Measurements from ENCODE around the gene TMPRSS6. TPM values are rescaled to one million over a fixed set of nuclear protein-coding genes. Genes with fewer than 3 reads are reported as not detected.

Gene TMPRSS6
- total RNA-seq, 1 experiment from 2014 or later, result 0.39 TPM

DNA sequence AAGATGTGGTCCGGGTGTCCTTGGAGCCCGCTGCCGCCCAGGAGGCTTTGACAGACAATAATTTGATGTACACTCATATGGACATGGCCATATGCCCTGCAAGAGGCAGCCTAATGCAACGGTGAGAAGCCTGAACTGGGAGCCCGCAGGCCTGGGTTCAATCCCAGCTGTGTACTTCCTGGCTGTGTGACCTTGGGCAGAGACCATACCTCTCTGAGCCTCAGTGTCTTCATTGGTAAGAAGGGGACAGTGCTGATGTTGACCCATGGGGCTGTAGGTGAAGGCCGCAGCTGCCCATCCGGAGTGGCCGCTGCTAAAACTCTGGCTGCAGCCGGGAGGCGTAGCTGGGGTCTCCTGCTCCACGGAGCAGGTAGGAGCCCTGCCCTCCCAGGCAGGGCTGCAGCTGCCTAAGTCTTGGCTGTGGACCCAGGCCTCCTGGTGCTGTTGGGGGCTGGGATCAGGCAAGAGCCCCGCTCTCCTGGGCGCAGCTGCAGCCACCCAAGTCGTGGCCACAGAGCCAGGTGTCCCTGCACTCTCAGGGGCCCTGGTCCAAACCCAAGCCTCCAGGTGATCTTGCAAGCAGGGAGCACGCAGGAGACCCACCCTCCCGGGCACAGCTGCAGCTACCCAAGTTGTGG, 31.3 kb upstream of the TMPRSS6 start:
- no peaks in the 10 kb centered on the region for H3K36me3 ChIP-seq (ENCODE audit: control insufficient read depth in 1 of 2, insufficient read depth in 2 of 2, low read length in 2 of 2)
- no peak for DNase-seq (ENCODE audit: low read depth, low spot score)
- no peaks in the 10 kb centered on the region for H4K20me1 ChIP-seq (ENCODE audit: insufficient read depth)
- H3K9me3 ChIP-seq (ENCODE audit: control insufficient read depth in 1 of 2, insufficient read depth in 1 of 2, low read depth in 1 of 2, low read length in 2 of 2), result no peaks in the 10 kb centered on the region
- no TSS peak for BruUV-seq (replicated peaks)
- TF ChIP-seq POLR2AphosphoS5 (IDR thresholded peaks at IDR 0.05; ENCODE audit: low read depth, low read length) (no peak), MAX (IDR thresholded peaks at IDR 0.05) (no peak), EGR1 (IDR thresholded peaks at IDR 0.05; ENCODE audit: low read depth) (no peak), YY1 (IDR thresholded peaks at IDR 0.05; ENCODE audit: extremely low read depth, insufficient replicate concordance, low read depth, low read length) (no peak), CBX3 (IDR thresholded peaks at IDR 0.05; ENCODE audit: low read depth) (no peak), ZNF274 (IDR thresholded peaks at IDR 0.05; ENCODE audit: low read depth, low read length) (no peak), SP1 (IDR thresholded peaks at IDR 0.05; ENCODE audit: low read depth) (no peak), ZFX (IDR thresholded peaks at IDR 0.05) (no peak), ELF1 (IDR thresholded peaks at IDR 0.05; ENCODE audit: borderline replicate concordance, low read depth) (no peak)
- TF ChIP-seq, protein P1, sequence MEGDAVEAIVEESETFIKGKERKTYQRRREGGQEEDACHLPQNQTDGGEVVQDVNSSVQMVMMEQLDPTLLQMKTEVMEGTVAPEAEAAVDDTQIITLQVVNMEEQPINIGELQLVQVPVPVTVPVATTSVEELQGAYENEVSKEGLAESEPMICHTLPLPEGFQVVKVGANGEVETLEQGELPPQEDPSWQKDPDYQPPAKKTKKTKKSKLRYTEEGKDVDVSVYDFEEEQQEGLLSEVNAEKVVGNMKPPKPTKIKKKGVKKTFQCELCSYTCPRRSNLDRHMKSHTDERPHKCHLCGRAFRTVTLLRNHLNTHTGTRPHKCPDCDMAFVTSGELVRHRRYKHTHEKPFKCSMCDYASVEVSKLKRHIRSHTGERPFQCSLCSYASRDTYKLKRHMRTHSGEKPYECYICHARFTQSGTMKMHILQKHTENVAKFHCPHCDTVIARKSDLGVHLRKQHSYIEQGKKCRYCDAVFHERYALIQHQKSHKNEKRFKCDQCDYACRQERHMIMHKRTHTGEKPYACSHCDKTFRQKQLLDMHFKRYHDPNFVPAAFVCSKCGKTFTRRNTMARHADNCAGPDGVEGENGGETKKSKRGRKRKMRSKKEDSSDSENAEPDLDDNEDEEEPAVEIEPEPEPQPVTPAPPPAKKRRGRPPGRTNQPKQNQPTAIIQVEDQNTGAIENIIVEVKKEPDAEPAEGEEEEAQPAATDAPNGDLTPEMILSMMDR (IDR thresholded peaks at IDR 0.05 in 2 of 3, conservative IDR thresholded peaks at IDR 0.05 in 1 of 3; ENCODE audit: borderline replicate concordance in 1 of 3, insufficient read depth in 1 of 3, low read depth in 2 of 3, low read length in 2 of 3), result no peak
- TF ChIP-seq, protein P2, sequence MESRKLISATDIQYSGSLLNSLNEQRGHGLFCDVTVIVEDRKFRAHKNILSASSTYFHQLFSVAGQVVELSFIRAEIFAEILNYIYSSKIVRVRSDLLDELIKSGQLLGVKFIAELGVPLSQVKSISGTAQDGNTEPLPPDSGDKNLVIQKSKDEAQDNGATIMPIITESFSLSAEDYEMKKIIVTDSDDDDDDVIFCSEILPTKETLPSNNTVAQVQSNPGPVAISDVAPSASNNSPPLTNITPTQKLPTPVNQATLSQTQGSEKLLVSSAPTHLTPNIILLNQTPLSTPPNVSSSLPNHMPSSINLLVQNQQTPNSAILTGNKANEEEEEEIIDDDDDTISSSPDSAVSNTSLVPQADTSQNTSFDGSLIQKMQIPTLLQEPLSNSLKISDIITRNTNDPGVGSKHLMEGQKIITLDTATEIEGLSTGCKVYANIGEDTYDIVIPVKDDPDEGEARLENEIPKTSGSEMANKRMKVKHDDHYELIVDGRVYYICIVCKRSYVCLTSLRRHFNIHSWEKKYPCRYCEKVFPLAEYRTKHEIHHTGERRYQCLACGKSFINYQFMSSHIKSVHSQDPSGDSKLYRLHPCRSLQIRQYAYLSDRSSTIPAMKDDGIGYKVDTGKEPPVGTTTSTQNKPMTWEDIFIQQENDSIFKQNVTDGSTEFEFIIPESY (IDR thresholded peaks at IDR 0.05; ENCODE audit: extremely low read depth, insufficient replicate concordance, low read length), result no peak
- H3K27ac ChIP-seq (ENCODE audit: low read depth, low read length), result no peak overlapping the region; the same call in 1 of the 2 replicates
- POLR2A ChIA-PET, result no interaction called here
- H3K27me3 ChIP-seq (ENCODE audit: insufficient read depth, low read length), result no peaks in the 10 kb centered on the region
- no peaks in the 10 kb centered on the region for H3K79me2 ChIP-seq (ENCODE audit: insufficient read depth, low read length)
- H3K4me2 ChIP-seq (ENCODE audit: low read length), result no peak overlapping the region
- CTCF ChIA-PET, result interaction anchor here (1.4 to 1.6 kb wide), 2 partner anchors 14 to 59 kb away, joined by 4 read pairs; no protein-coding TSS in a partner anchor
- H3K9ac ChIP-seq (ENCODE audit: low read length), result no peak overlapping the region
- intact Hi-C loops (cut with micrococcal nuclease), result no loop called here
- no peak overlapping the region for H3K4me3 ChIP-seq (replicated peaks in 1 of 2; ENCODE audit: low read depth in 1 of 2, low read length in 2 of 2)
- no peak for ATAC-seq
- no peak overlapping the region for H2AFZ ChIP-seq (ENCODE audit: low read depth, low read length, poor library complexity, severe bottlenecking)
- H3K4me1 ChIP-seq (ENCODE audit: control insufficient read depth in 1 of 2, insufficient read depth in 2 of 2, low read length in 2 of 2), result no peaks in the 10 kb centered on the region
- RAD21 ChIA-PET (ENCODE audit: low non-redundant PET in 1 of 2, low total read pairs in 2 of 2, uncharacterized antibody in 2 of 2, unreplicated experiment in 2 of 2), result no interaction called here
- H3K9me2 ChIP-seq (ENCODE audit: insufficient read depth), result no peaks in the 10 kb centered on the region

All from HCT116 (cell line).